ENCODE data around the gene BORCS5. TPM values are rescaled to one million over a fixed set of nuclear protein-coding genes. Genes with fewer than 3 reads are reported as not detected.

The BORCS5 gene
- total RNA-seq, 1 experiment from 2014 or later = 13.9 TPM

GRCh38 chr12:12349711-12350665 is 6.9 kb upstream of the BORCS5 start, which contains the start of gene MANSC1:
TSS of gene MANSC1 (minus strand) at chr12:12350242. CDS start at chr12:12343314, 6,928 bp downstream.
- Histone ChIP-seq H3K9ac (ENCODE audit: extremely low read depth, insufficient read length, low read length) (no peak within 1 kb of the TSS), H3K79me1 (ENCODE audit: insufficient read depth, low read depth, low read length, poor library complexity, severe bottlenecking) (no peaks in the 10 kb centered on the region), H3K14ac (ENCODE audit: insufficient read depth, low read length) (peak within 1 kb of the TSS; percentile 65; the same call in 1 of the 2 replicates), H2BK20ac (ENCODE audit: low read depth, low read length, poor library complexity, severe bottlenecking) (no peak within 1 kb of the TSS), H3K4me1 (ENCODE audit: insufficient read depth, low read length) (no peaks in the 10 kb centered on the region), H3K4me2 (ENCODE audit: insufficient read depth, insufficient read length, low read length) (peak within 1 kb of the TSS; percentile 66), H3K27ac (ENCODE audit: insufficient read length, low read depth, low read length) (no peak within 1 kb of the TSS), H3K79me2 (ENCODE audit: insufficient read depth, low read length) (no peaks in the 10 kb centered on the region), H3T11ph (ENCODE audit: low read length) (no peak within 1 kb of the TSS), H2BK12ac (ENCODE audit: insufficient read length, low read depth, low read length) (no peak within 1 kb of the TSS), H2BK5ac (ENCODE audit: insufficient read length, low read length) (no peak within 1 kb of the TSS), H4K8ac (replicated peaks; ENCODE audit: insufficient read length, low read depth, low read length) (no peak within 1 kb of the TSS), H4K20me1 (ENCODE audit: control insufficient read depth, insufficient read depth, insufficient read length) (no peaks in the 10 kb centered on the region), H2AFZ (ENCODE audit: low read length) (no peak within 1 kb of the TSS), H3K18ac (ENCODE audit: insufficient read length, low read depth, low read length) (peak within 1 kb of the TSS; percentile 12), H2BK15ac (ENCODE audit: low read depth, low read length) (no peak within 1 kb of the TSS), H4K91ac (ENCODE audit: insufficient read length, low read depth, low read length) (no peak within 1 kb of the TSS), H3K56ac (ENCODE audit: insufficient read length, low read depth, low read length) (no peak within 1 kb of the TSS), H2BK120ac (ENCODE audit: low read depth, low read length, poor library complexity, severe bottlenecking) (no peak within 1 kb of the TSS), H3K4ac (ENCODE audit: low read depth, low read length) (no peak within 1 kb of the TSS), H3K23me2 (ENCODE audit: insufficient read length, low read depth, low read length, poor library complexity, severe bottlenecking) (no peaks in the 10 kb centered on the region), H3K9me3 (ENCODE audit: control insufficient read depth, low read depth, low read length) (no peaks in the 10 kb centered on the region), H2AK5ac (ENCODE audit: insufficient read length, low read length) (no peak within 1 kb of the TSS), H3K23ac (ENCODE audit: insufficient read length, low read depth, low read length) (no peak within 1 kb of the TSS), H3K27me3 (ENCODE audit: insufficient read depth, low read length) (no peaks in the 10 kb centered on the region), H4K5ac (ENCODE audit: insufficient read length, low read depth, low read length) (no peak within 1 kb of the TSS)
- no CpG with 5 or more reads among the region's 68 CpGs for WGBS (ENCODE audit: extremely low coverage, insufficient read length, low lambda C conversion rate)
- Mint-ChIP-seq H3K27ac (peak within 1 kb of the TSS in 1 of 3 experiments; percentile 37; a peak in 2 of 7 replicates), H3K27me3 (ENCODE audit: low read depth) (peaks cover 4% of the 10 kb centered on the region; the same call in 1 of the 2 replicates), H3K36me3 (ENCODE audit: insufficient read depth in 1 of 3, low read depth in 3 of 3) (peaks cover 2 to 13% (median 9%) of the 10 kb centered on the region in 3 experiments; a peak in 5 of 7 replicates), H3K9me3 (peaks cover 7 to 10% of the 10 kb centered on the region in 2 experiments), H3K4me1 (peaks cover 24 to 29% of the 10 kb centered on the region in 2 experiments), H3K4me3 (peak within 1 kb of the TSS; percentile 67 to 81)
- DNase-seq = peak; percentile 84
- TF ChIP-seq, protein P1, sequence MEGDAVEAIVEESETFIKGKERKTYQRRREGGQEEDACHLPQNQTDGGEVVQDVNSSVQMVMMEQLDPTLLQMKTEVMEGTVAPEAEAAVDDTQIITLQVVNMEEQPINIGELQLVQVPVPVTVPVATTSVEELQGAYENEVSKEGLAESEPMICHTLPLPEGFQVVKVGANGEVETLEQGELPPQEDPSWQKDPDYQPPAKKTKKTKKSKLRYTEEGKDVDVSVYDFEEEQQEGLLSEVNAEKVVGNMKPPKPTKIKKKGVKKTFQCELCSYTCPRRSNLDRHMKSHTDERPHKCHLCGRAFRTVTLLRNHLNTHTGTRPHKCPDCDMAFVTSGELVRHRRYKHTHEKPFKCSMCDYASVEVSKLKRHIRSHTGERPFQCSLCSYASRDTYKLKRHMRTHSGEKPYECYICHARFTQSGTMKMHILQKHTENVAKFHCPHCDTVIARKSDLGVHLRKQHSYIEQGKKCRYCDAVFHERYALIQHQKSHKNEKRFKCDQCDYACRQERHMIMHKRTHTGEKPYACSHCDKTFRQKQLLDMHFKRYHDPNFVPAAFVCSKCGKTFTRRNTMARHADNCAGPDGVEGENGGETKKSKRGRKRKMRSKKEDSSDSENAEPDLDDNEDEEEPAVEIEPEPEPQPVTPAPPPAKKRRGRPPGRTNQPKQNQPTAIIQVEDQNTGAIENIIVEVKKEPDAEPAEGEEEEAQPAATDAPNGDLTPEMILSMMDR (conservative IDR thresholded peaks at IDR 0.05) = peak; percentile 68

Data from H9 (cell line).